ENCODE data around the gene TMEM126A. TPM values are rescaled to one million over a fixed set of nuclear protein-coding genes. Genes with fewer than 3 reads are reported as not detected.

TMEM126A gene
- total and polyA plus RNA-seq, 2 of the 13 experiments (the other 11 are each of a cell fraction or from before 2014, with no cell fraction given) = 59.5 to 66.9 TPM

DNA sequence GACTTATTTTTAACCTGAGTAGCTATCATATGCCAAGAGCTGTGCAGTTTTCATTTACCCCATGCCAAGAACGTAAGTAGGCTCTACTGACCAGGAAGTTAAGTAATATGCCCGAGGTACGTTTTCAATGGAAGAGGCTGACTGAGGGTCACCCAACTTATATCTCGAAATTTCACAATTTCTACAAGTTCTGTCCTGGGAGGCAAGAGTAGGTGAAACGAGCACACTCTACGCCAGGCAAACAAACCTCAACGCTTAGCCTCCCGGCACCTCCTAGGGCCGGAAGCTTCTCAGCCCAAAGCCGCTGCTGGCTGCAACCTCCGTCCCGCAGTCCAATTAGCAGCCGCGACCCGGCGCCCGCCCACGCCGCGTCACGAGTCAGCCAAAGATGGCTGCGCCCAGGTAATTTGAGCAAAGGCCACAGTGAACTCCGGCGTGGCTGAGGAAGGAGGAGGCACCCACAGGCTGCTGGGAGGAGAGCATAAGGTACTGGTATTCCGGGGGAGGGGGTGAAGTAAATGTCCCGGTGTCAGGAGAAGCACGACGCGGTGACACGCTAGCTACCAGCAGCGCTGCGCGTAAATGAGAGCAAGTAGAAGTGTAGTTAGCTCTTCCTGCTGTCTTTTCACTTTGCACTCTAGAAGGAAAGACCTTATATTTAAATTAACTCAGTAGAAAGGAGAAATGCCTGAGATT, at the start of gene TMEM126A (continued):
- TF ChIP-seq, protein P1, sequence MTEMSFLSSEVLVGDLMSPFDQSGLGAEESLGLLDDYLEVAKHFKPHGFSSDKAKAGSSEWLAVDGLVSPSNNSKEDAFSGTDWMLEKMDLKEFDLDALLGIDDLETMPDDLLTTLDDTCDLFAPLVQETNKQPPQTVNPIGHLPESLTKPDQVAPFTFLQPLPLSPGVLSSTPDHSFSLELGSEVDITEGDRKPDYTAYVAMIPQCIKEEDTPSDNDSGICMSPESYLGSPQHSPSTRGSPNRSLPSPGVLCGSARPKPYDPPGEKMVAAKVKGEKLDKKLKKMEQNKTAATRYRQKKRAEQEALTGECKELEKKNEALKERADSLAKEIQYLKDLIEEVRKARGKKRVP (CRISPR knock-in tag; IDR thresholded peaks at IDR 0.05) = peak in 1 of 2 experiments; percentile 57; a peak in 1 of 4 replicates
- TF ChIP-seq RELA (CRISPR knock-in tag; IDR thresholded peaks at IDR 0.05) = no peak
- peak; percentile 86 for TF ChIP-seq NFYB (CRISPR knock-in tag; IDR thresholded peaks at IDR 0.05)
- TF ChIP-seq, protein P2, sequence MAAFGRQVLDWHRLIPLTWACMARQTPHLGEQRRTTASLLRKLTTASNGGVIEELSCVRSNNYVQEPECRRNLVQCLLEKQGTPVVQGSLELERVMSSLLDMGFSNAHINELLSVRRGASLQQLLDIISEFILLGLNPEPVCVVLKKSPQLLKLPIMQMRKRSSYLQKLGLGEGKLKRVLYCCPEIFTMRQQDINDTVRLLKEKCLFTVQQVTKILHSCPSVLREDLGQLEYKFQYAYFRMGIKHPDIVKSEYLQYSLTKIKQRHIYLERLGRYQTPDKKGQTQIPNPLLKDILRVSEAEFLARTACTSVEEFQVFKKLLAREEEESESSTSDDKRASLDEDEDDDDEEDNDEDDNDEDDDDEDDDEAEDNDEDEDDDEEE (CRISPR knock-in tag; IDR thresholded peaks at IDR 0.05) = 0 out of 2 replicates have a peak, but pooled peaks have one; percentile 44
- TF ChIP-seq, protein P3, sequence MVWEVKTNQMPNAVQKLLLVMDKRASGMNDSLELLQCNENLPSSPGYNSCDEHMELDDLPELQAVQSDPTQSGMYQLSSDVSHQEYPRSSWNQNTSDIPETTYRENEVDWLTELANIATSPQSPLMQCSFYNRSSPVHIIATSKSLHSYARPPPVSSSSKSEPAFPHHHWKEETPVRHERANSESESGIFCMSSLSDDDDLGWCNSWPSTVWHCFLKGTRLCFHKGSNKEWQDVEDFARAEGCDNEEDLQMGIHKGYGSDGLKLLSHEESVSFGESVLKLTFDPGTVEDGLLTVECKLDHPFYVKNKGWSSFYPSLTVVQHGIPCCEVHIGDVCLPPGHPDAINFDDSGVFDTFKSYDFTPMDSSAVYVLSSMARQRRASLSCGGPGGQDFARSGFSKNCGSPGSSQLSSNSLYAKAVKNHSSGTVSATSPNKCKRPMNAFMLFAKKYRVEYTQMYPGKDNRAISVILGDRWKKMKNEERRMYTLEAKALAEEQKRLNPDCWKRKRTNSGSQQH (CRISPR knock-in tag; IDR thresholded peaks at IDR 0.05; ENCODE audit: low read depth) = 0 out of 2 replicates have a peak, but pooled peaks have one; percentile 39
- TF ChIP-seq ZNF749 (CRISPR knock-in tag; IDR thresholded peaks at IDR 0.05; ENCODE audit: borderline replicate concordance) = no peak
- peak; percentile 52 for TF ChIP-seq PAXIP1 (CRISPR knock-in tag; conservative IDR thresholded peaks at IDR 0.05)
- 0 out of 2 replicates have a peak, but pooled peaks have one; percentile 30 for TF ChIP-seq ZBTB3 (CRISPR knock-in tag; IDR thresholded peaks at IDR 0.05; ENCODE audit: borderline replicate concordance, low read depth)
- no peak for TF ChIP-seq LRRFIP1 (CRISPR knock-in tag; conservative IDR thresholded peaks at IDR 0.05)
- TF ChIP-seq ZBTB8A (CRISPR knock-in tag; IDR thresholded peaks at IDR 0.05; ENCODE audit: borderline replicate concordance, low read depth) = no peak
- peak; percentile 98 for TF ChIP-seq YY1 (IDR thresholded peaks at IDR 0.05; ENCODE audit: insufficient read depth, insufficient replicate concordance, low read depth, low read length)
- TF ChIP-seq, protein P4, sequence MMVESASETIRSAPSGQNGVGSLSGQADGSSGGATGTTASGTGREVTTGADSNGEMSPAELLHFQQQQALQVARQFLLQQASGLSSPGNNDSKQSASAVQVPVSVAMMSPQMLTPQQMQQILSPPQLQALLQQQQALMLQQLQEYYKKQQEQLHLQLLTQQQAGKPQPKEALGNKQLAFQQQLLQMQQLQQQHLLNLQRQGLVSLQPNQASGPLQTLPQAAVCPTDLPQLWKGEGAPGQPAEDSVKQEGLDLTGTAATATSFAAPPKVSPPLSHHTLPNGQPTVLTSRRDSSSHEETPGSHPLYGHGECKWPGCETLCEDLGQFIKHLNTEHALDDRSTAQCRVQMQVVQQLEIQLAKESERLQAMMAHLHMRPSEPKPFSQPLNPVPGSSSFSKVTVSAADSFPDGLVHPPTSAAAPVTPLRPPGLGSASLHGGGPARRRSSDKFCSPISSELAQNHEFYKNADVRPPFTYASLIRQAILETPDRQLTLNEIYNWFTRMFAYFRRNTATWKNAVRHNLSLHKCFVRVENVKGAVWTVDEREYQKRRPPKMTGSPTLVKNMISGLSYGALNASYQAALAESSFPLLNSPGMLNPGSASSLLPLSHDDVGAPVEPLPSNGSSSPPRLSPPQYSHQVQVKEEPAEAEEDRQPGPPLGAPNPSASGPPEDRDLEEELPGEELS (CRISPR knock-in tag; IDR thresholded peaks at IDR 0.05) = 0 out of 2 replicates have a peak, but pooled peaks have one; percentile 25
- TF ChIP-seq CCDC6 (CRISPR knock-in tag; IDR thresholded peaks at IDR 0.05) = no peak; the same call in 1 of the 2 replicates
- no peak for TF ChIP-seq ZNF543 (CRISPR knock-in tag; IDR thresholded peaks at IDR 0.05)
- TF ChIP-seq GATA4 (IDR thresholded peaks at IDR 0.05; ENCODE audit: borderline replicate concordance, low read depth) = no peak

All from HepG2 (cell line).